IPS DF 19.7 (cell line): Measurements from ENCODE around the gene DOCK10.

Experiments used
- DNase-seq: peaks from one replicate; pipeline ENCODE4 v3.0.0-alpha.2; 2013; ENCODE audit warnings: low read depth, low spot score

Gene DOCK10

DNA sequence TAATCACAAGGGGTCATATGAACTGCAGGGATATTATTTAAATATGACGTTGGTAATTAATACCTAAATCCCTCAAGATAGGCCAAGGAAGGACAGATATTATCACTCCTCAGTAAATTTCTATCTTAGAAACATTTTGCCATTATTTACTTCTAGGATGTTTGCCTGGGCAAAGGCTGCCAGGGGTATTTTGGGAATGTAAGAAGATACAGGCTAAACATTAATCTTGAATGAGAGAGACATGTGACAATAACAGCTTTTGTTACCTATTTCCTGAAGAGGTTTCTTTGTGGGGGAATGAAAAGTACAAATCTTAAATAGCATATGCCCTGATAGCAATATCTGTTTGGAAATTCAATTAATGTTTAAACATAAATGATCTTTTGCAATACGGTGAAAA, 325.3 kb downstream of the DOCK10 start:
- no peak for DNase-seq

DNA sequence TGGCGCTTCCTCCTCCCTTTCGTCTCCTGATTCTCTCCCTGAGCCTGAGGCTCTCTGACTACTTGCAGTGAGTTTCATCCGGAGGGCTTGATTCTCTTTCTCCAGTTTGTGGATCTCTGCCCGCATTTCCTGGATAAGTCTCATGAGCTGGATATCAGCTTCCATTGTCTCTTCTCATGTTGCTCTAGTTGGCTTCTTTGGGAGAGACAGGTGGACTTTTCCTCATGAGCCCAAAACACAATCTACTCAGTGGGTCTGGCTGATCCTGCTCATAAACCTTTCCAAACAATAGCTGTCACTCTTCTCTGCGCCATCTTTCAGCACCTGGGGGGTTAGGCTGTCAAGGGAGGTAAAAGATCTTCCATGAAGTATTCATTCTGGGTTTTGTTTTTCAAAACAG, 326.1 kb downstream of the DOCK10 start, which contains the start of gene CCDC195:
Gene CCDC195 (minus strand): TSS at position 165 of the 400 bp plus-strand sequence. CDS start 0 bp downstream, at position 165.
- no peak for DNase-seq
